Type B pancreatic cell (in vitro differentiated cells): Measurements from ENCODE around the gene SCARB1. TPM values are rescaled to one million over a fixed set of nuclear protein-coding genes. Genes with fewer than 3 reads are reported as not detected.

Experiments used
- DNase-seq: peaks from one replicate; pipeline ENCODE4 v3.0.0; 2021; ENCODE audit warnings: mixed read lengths; ENCODE audit not compliant: unreplicated experiment; ENCODE audit errors: extremely low spot score
- H3K27ac Mint-ChIP-seq: 2 replicates; pipeline ENCODE4 v1.8.0; 2021; ENCODE audit warnings: mild to moderate bottlenecking, mixed read lengths
- H3K27me3 Mint-ChIP-seq: 2 replicates; pipeline ENCODE4 v1.8.0; 2021; ENCODE audit warnings: mixed read lengths
- H3K36me3 Mint-ChIP-seq: 2 replicates; pipeline ENCODE4 v1.8.0; 2021; ENCODE audit warnings: mixed read lengths
- H3K4me1 Mint-ChIP-seq: one replicate; pipeline ENCODE4 v1.8.0; 2021; ENCODE audit warnings: mixed read lengths; ENCODE audit not compliant: unreplicated experiment
- H3K4me3 Mint-ChIP-seq: 2 replicates; pipeline ENCODE4 v1.8.0; 2021; ENCODE audit warnings: mild to moderate bottlenecking, mixed read lengths
- H3K9me3 Mint-ChIP-seq: 2 replicates; pipeline ENCODE4 v1.8.0; 2021; ENCODE audit warnings: mixed read lengths
- total RNA-seq: library from RNA; stranded (reverse); gene quantifications from 2 replicates; pipeline ENCODE4 v1.2.1, GENCODE V29; 2021; ENCODE audit warnings: low replicate concordance
- TF ChIP-seq, protein P1 (sequence below): fragments of 200-600 bp; sonication (generic); conservative IDR thresholded peaks from 2 replicates; pipeline ENCODE4 v1.5.0; 2021; ENCODE audit warnings: antibody characterized with exemption, mild to moderate bottlenecking

SCARB1 gene
- total RNA-seq, 1 donor from 2014 or later, result 23.4 TPM

DNA sequence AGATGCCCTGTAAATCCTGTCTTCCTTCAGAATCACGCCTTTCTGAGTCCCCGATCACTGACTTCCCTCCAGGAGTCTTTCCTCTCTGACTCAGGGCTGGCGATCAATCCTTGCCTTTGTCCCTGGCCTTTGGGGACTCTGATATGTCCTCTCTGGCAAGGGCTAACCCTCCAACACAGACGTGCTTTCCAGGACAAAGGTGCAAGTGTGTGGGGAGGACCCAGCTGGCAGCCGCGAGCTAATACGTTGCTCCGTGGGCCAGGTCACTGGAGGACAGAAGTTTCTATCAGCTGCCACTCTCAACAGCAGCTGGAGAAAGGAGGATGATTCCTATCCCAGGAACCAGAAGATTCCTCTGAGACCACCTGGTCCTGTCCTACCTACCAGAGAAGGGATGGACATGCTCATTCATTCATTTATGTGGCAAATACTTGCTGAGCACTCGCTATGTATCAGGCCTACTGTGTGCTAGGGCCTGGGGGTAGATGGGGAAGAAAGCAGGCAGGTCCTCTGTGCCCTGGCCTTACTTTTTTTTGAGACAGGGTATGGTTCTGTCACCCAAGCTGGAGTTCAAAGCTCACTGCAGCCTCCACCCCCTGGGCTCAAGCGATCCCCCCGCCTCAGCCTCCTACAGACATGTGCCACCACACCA is 8.5 kb upstream of the SCARB1 start:
- no peaks in the 10 kb centered on the region for H3K36me3 Mint-ChIP-seq
- no peak overlapping the region for H3K4me3 Mint-ChIP-seq
- DNase-seq, result no peak
- peaks cover 18% of the 10 kb centered on the region for H3K4me1 Mint-ChIP-seq
- no peaks in the 10 kb centered on the region for H3K9me3 Mint-ChIP-seq
- no peak overlapping the region for H3K27ac Mint-ChIP-seq
- TF ChIP-seq, protein P1, sequence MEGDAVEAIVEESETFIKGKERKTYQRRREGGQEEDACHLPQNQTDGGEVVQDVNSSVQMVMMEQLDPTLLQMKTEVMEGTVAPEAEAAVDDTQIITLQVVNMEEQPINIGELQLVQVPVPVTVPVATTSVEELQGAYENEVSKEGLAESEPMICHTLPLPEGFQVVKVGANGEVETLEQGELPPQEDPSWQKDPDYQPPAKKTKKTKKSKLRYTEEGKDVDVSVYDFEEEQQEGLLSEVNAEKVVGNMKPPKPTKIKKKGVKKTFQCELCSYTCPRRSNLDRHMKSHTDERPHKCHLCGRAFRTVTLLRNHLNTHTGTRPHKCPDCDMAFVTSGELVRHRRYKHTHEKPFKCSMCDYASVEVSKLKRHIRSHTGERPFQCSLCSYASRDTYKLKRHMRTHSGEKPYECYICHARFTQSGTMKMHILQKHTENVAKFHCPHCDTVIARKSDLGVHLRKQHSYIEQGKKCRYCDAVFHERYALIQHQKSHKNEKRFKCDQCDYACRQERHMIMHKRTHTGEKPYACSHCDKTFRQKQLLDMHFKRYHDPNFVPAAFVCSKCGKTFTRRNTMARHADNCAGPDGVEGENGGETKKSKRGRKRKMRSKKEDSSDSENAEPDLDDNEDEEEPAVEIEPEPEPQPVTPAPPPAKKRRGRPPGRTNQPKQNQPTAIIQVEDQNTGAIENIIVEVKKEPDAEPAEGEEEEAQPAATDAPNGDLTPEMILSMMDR, result no peak
- H3K27me3 Mint-ChIP-seq, result no peaks in the 10 kb centered on the region

DNA sequence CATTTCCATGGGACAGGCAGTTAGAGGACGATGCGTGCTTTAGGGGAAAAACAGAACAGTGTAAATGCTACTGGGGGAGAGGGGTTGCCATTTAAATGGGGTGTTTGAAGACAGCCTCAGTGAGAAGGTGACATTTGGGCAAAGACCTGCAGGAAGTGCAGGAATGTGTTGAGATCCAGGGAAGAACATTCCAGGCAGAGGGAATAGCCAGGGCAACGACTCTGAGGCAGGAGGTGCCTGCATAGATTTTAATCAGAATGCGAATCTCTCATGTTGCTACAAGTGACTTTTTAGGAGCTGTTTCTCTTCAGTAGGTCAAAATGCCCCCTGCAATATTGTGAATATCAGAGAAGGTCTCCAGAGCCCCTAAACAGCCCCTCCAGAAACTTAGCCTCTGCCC is 7.6 kb upstream of the SCARB1 start:
- H3K9me3 Mint-ChIP-seq, result no peaks in the 10 kb centered on the region

DNA sequence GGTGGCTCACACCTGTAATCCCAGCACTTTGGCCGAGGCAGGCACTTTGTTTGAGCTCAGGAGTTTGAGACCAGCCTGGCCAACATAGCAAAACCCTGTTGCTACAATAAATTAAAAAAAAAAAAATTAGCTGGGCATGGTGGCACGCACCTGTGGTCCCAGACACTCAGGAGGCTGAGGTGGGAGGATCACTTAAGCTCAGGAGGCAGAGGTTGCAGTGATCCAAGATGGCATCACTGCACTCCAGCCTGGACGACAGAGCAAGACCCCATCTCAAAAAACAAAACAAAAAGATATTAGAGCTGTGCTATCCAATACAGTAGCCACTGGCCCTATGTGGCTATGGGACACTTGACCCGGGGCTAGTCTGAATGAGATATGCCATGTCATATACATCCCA is 6.9 kb upstream of the SCARB1 start:
- H3K27ac Mint-ChIP-seq, result no peak overlapping the region

More for the DNA sequence above, 7.6 kb upstream of the SCARB1 start:
- peaks cover 21% of the 10 kb centered on the region for H3K4me1 Mint-ChIP-seq
- H3K36me3 Mint-ChIP-seq, result no peaks in the 10 kb centered on the region
- H3K4me3 Mint-ChIP-seq, result no peak overlapping the region
- no peak overlapping the region for H3K27ac Mint-ChIP-seq
- DNase-seq, result no peak
- TF ChIP-seq, protein P1, result no peak
- no peaks in the 10 kb centered on the region for H3K27me3 Mint-ChIP-seq

DNA sequence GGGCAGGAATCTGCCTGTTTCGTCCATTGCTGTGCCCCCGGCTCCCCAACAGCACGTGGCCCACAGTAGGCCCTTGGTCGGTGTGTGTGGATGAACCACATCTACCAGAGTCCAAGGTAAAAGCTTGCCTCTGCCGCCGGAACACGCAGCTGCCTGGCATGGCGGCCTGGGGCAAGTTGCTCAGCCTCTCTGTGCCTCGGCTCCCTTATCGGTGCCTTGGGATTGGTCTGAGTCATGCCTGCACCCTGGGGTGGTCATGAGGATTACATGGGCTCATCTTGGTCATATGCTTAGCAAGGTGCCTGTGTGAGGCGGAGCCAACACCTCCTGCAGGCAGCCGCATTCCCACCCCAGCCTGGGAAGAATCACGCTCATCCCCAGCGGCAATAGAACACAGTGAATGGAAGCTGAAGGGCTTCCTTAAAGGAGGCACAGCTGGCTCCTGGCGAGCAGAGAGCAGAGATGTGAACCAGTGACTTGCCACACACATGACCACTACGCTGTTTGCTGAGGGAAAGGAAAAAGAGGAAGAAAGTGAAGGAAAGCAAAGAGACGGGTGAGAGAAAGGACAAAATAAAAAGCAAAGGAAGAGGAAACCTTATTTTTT is 5.5 kb upstream of the SCARB1 start:
- DNase-seq, result no peak
- TF ChIP-seq, protein P1, result no peak
- no peaks in the 10 kb centered on the region for H3K27me3 Mint-ChIP-seq
- H3K4me3 Mint-ChIP-seq, result no peak overlapping the region
- no peaks in the 10 kb centered on the region for H3K36me3 Mint-ChIP-seq
- no peak overlapping the region for H3K27ac Mint-ChIP-seq
- peaks cover 17% of the 10 kb centered on the region for H3K4me1 Mint-ChIP-seq
- H3K9me3 Mint-ChIP-seq, result no peaks in the 10 kb centered on the region

More for the DNA sequence above, 6.9 kb upstream of the SCARB1 start:
- DNase-seq, result no peak
- H3K27me3 Mint-ChIP-seq, result no peaks in the 10 kb centered on the region
- H3K36me3 Mint-ChIP-seq, result no peaks in the 10 kb centered on the region
- H3K9me3 Mint-ChIP-seq, result no peaks in the 10 kb centered on the region
- peaks cover 21% of the 10 kb centered on the region for H3K4me1 Mint-ChIP-seq
- TF ChIP-seq, protein P1, result no peak
- no peak overlapping the region for H3K4me3 Mint-ChIP-seq

DNA sequence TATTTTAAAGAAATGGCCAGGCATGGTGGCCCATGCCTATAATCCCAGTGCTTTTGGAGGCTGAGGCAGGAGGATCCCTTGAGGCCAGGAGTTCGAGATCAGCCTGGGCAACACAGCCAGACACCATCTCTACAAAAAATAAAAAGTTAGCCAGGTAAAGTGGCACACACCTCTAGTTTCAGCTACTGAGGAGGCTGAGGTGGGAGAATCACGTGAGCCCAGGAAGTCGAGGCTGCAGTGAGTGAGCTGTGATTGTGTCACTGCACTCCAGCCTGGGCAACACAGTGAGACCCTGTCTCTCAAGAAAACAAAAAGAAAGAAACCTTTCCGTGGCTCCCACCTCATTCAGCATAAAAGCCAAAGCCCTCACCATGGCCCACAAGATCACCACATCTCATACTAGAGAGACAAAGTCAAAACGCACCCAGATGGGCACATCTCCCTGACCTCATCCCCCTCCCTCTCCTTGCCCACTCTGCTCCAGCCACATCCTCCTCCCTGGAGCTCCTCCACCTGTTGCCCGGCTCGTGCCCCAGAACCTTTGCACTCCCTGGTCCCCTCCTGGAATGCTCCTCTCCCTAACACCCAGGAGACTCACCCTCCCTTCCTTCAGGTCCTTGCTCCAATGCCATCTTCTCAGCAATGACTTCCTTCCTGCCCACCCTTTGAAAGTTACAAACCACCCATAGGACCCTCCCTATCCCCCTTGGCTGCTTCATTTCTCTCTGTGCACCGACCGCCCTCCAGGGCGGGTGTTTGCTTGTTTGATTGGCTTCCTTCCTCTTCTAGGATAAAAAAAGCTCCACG is 4.8 kb upstream of the SCARB1 start:
- no peaks in the 10 kb centered on the region for H3K27me3 Mint-ChIP-seq
- no peaks in the 10 kb centered on the region for H3K36me3 Mint-ChIP-seq
- peaks cover 19% of the 10 kb centered on the region for H3K4me1 Mint-ChIP-seq
- H3K9me3 Mint-ChIP-seq, result no peaks in the 10 kb centered on the region
- no peak overlapping the region for H3K27ac Mint-ChIP-seq
- no peak overlapping the region for H3K4me3 Mint-ChIP-seq
- no peak for DNase-seq
- TF ChIP-seq, protein P1, result no peak
